HepG2 (cell line): ENCODE results near the gene NUP214. TPM values are rescaled to one million over a fixed set of nuclear protein-coding genes. Genes with fewer than 3 reads are reported as not detected.

Experiments
- ASH2L ChIP-seq: fragments of 300-600, 200-600 bp; sonication (generic); IDR thresholded peaks from 2 replicates; pipeline ENCODE4 v1.7.0; 2017; ENCODE audit warnings: low read depth, mild to moderate bottlenecking, moderate library complexity, mixed read lengths, low read length; ENCODE audit not compliant: insufficient read length
- DZIP1 ChIP-seq: sonication (generic); formaldehyde crosslinking; IDR thresholded peaks from 2 replicates; pipeline ENCODE4 v1.5.0; 2020; ENCODE audit warnings: mild to moderate bottlenecking, missing genetic modification reagents
- EP300 ChIP-seq, 3 experiments: sonication (generic) in 1 of 3; formaldehyde crosslinking in 1 of 3; IDR thresholded peaks; 2 replicates each; pipeline versions ENCODE4 v1.5.1 to v1.6.1; 2011 to 2020; ENCODE audit warnings: low read depth in 2 of 3, low read length in 2 of 3, borderline replicate concordance in 1 of 3, improper control_type of control experiment in 1 of 3, mild to moderate bottlenecking in 1 of 3, missing genetic modification reagents in 1 of 3, moderate library complexity in 1 of 3
- HOXA3 ChIP-seq: sonication (generic); formaldehyde crosslinking; IDR thresholded peaks from 2 replicates; pipeline ENCODE4 v1.5.0; 2020; ENCODE audit warnings: missing genetic modification reagents
- MTA1 ChIP-seq: sonication (generic); formaldehyde crosslinking; IDR thresholded peaks from 2 replicates; pipeline ENCODE4 v1.4.0; 2020; ENCODE audit warnings: missing genetic modification reagents, mild to moderate bottlenecking, borderline replicate concordance
- PCBP2 ChIP-seq: fragments of 200-400 bp; formaldehyde crosslinking; optimal IDR thresholded peaks from 2 replicates; pipeline ENCODE3; 2018; ENCODE audit warnings: low read length, low read depth; ENCODE audit not compliant: poor library complexity, severe bottlenecking
- TFAP4 ChIP-seq: sonication (generic); IDR thresholded peaks from 2 replicates; pipeline ENCODE4 v1.6.1; 2016; ENCODE audit warnings: low read depth, borderline replicate concordance
- THYN1 ChIP-seq: sonication (generic); formaldehyde crosslinking; IDR thresholded peaks from 2 replicates; pipeline ENCODE4 v1.8.1; 2023; ENCODE audit warnings: low read depth, mild to moderate bottlenecking, moderate library complexity, missing genetic modification reagents, borderline replicate concordance
- XBP1 ChIP-seq: sonication (generic); formaldehyde crosslinking; IDR thresholded peaks from 2 replicates; pipeline ENCODE4 v1.5.0; 2020; ENCODE audit warnings: missing genetic modification reagents
- ZBTB26 ChIP-seq: IDR thresholded peaks from 2 replicates; pipeline ENCODE4 v1.6.1; 2016; ENCODE audit warnings: missing compliant biosample characterization, missing genetic modification reagents, borderline replicate concordance
- ZBTB8A ChIP-seq: sonication (generic); formaldehyde crosslinking; IDR thresholded peaks from 2 replicates; pipeline ENCODE4 v1.4.0; 2020; ENCODE audit warnings: mild to moderate bottlenecking, low read depth, missing genetic modification reagents, borderline replicate concordance
- ZKSCAN5 ChIP-seq: sonication (generic); formaldehyde crosslinking; IDR thresholded peaks from 2 replicates; pipeline ENCODE4 v1.5.1; 2020; ENCODE audit warnings: mild to moderate bottlenecking, missing genetic modification reagents
- ZNF235 ChIP-seq: sonication (generic); formaldehyde crosslinking; IDR thresholded peaks from 2 replicates; pipeline ENCODE4 v1.8.1; 2023; ENCODE audit warnings: mild to moderate bottlenecking, missing genetic modification reagents, borderline replicate concordance
- ZNF263 ChIP-seq: sonication (generic); formaldehyde crosslinking; IDR thresholded peaks from 2 replicates; pipeline ENCODE4 v1.4.0; 2020; ENCODE audit warnings: missing genetic modification reagents
- ZNF367 ChIP-seq: sonication (generic); formaldehyde crosslinking; IDR thresholded peaks from 2 replicates; pipeline ENCODE4 v1.4.0; 2020; ENCODE audit warnings: missing genetic modification reagents, borderline replicate concordance
- ZNF530 ChIP-seq: sonication (generic); formaldehyde crosslinking; IDR thresholded peaks from 2 replicates; pipeline ENCODE4 v1.5.0; 2020; ENCODE audit warnings: low read depth, mild to moderate bottlenecking, missing genetic modification reagents
- ZNF562 ChIP-seq: sonication (generic); formaldehyde crosslinking; IDR thresholded peaks from 2 replicates; pipeline ENCODE4 v1.8.0; 2022; ENCODE audit warnings: missing genetic modification reagents, borderline replicate concordance
- ZNF746 ChIP-seq: sonication (generic); formaldehyde crosslinking; IDR thresholded peaks from 2 replicates; pipeline ENCODE4 v1.8.0; 2022; ENCODE audit warnings: mild to moderate bottlenecking, missing genetic modification reagents
- ZNF784 ChIP-seq: sonication (generic); formaldehyde crosslinking; IDR thresholded peaks from 2 replicates; pipeline ENCODE4 v1.5.1; 2020; ENCODE audit warnings: missing genetic modification reagents, mild to moderate bottlenecking, borderline replicate concordance
- ZZZ3 ChIP-seq: sonication (generic); formaldehyde crosslinking; IDR thresholded peaks from 2 replicates; pipeline ENCODE4 v1.4.0; 2020; ENCODE audit warnings: missing genetic modification reagents, mild to moderate bottlenecking, borderline replicate concordance
- polyA plus RNA-seq, 8 experiments: library from polyadenylated mRNA; depleted of rRNA in 3 of 8; stranded (reverse) in 7 of 8; unstranded in 1 of 8; fragments of >200 nt; fragmentation: Illumina TruSeq in 4 of 8; extraction: Trizol in 4 of 8; gene quantifications; 2 replicates each; pipeline versions ENCODE4 v1.2.1 to v1.2.3, GENCODE V29; 2011 to 2016; ENCODE audit warnings: low read depth in 4 of 8, missing spikeins in 1 of 8, mixed read lengths in 1 of 8; ENCODE audit not compliant: insufficient read depth in 1 of 8
- total RNA-seq, 5 experiments: library from RNA; depleted of rRNA; stranded (reverse); fragments of >200 nt; fragmentation: Illumina TruSeq; extraction: Trizol; gene quantifications; 2 replicates each; pipeline ENCODE4 v1.2.3, GENCODE V29; 2016; ENCODE audit warnings: low read depth in 1 of 5

The NUP214 gene
- total and polyA plus RNA-seq, 2 of the 13 experiments (the other 11 are each of a cell fraction or from before 2014, with no cell fraction given) = 8.4 to 16.0 TPM

- TF ChIP-seq TFAP4 (peak; percentile 37; the same call in 1 of the 2 replicates), ZNF530 (CRISPR knock-in tag) (no peak), ZNF784 (no peak; the same call in 1 of the 2 replicates), EP300 (IDR thresholded peaks at IDR 0.05; ENCODE audit: low read depth in 2 of 2, low read length in 2 of 2) (peak in 1 of 2 experiments; percentile 55; a peak in 2 of 4 replicates), EP300 (CRISPR knock-in tag; IDR thresholded peaks at IDR 0.05; ENCODE audit: borderline replicate concordance) (peak; percentile 26; the same call in 1 of the 2 replicates), ZNF562 (CRISPR knock-in tag) (no peak), MTA1 (CRISPR knock-in tag) (no peak), ZKSCAN5 (CRISPR knock-in tag) (no peak), ZZZ3 (CRISPR knock-in tag) (peak; percentile 80; the same call in 1 of the 2 replicates), XBP1 (CRISPR knock-in tag) (no peak; the same call in 1 of the 2 replicates), ZNF746 (CRISPR knock-in tag) (peak; percentile 14; the same call in 1 of the 2 replicates), THYN1 (no peak), ZBTB26 (CRISPR knock-in tag) (0 out of 2 replicates have a peak, but pooled peaks have one; percentile 25), ZNF235 (CRISPR knock-in tag) (peak; percentile 71; the same call in 1 of the 2 replicates), PCBP2 (no peak), ZNF263 (CRISPR knock-in tag) (no peak), HOXA3 (peak; percentile 100), ZNF367 (CRISPR knock-in tag) (no peak), DZIP1 (CRISPR knock-in tag) (no peak), ZBTB8A (CRISPR knock-in tag) (no peak), ASH2L (peak; percentile 94)
These were observed at the start of gene NUP214 (continued) for GRCh38 chr9:131125288-131126058.
